Naive B cell (primary cell): ENCODE data around the gene PCED1A. TPM values are rescaled to one million over a fixed set of nuclear protein-coding genes. Genes with fewer than 3 reads are reported as not detected.
"Not testable (repeated sequence)": the region's sequence is repeated elsewhere in the genome, so short reads cannot be mapped to it uniquely, and the experiment has no call there.

Experiments
- ATAC-seq, 2 donors: fragments of 150-1000 bp; cut with Tn5 transposase; 2 replicates each; pipeline ENCODE4 v1.10.0; 2021; ENCODE audit warnings: low read depth in 2 of 2, mild to moderate bottlenecking in 2 of 2, moderate library complexity in 2 of 2
- DNase-seq: peaks from one replicate; pipeline ENCODE4 v3.0.0; 2022
- H3K27ac Mint-ChIP-seq, 6 donors: one replicate each; pipeline ENCODE4 v1.8.0; 2020 to 2022; ENCODE audit warnings: mild to moderate bottlenecking in 6 of 6, mixed read lengths in 6 of 6, moderate library complexity in 5 of 6, inconsistent platforms in 2 of 6
- H3K27me3 Mint-ChIP-seq, 3 donors: one replicate each; pipeline ENCODE4 v1.8.0; 2021 to 2022; ENCODE audit warnings: mixed read lengths in 3 of 3, mild to moderate bottlenecking in 1 of 3
- H3K36me3 Mint-ChIP-seq, 2 donors: one replicate each; pipeline ENCODE4 v1.8.0; 2020 to 2022; ENCODE audit warnings: mixed read lengths in 2 of 2, inconsistent platforms in 1 of 2, mild to moderate bottlenecking in 1 of 2
- H3K4me1 Mint-ChIP-seq, 3 donors: one replicate each; pipeline ENCODE4 v1.8.0; 2020 to 2022; ENCODE audit warnings: mixed read lengths in 3 of 3, inconsistent platforms in 1 of 3, mild to moderate bottlenecking in 1 of 3, moderate library complexity in 1 of 3
- H3K4me3 Mint-ChIP-seq, 8 donors: one replicate each; pipeline ENCODE4 v1.8.0; 2020 to 2022; ENCODE audit warnings: mild to moderate bottlenecking in 8 of 8, mixed read lengths in 8 of 8, moderate library complexity in 8 of 8, inconsistent platforms in 2 of 8
- H3K9me3 Mint-ChIP-seq, 7 donors: one replicate each; pipeline ENCODE4 v1.8.0; 2020 to 2022; ENCODE audit warnings: mixed read lengths in 7 of 7, mild to moderate bottlenecking in 5 of 7, inconsistent platforms in 2 of 7, moderate library complexity in 1 of 7
- polyA plus RNA-seq, 6 donors: library from polyadenylated mRNA; unstranded; fragments of 300-500 nt; fragmentation: Illumina TruSeq; gene quantifications; one replicate each; pipeline ENCODE4 v1.2.3, GENCODE V29; 2021; ENCODE audit warnings: low read depth in 6 of 6

PCED1A gene
- polyA plus RNA-seq, 6 donors from 2014 or later, result 16.6 to 38.4 (median 22.5) TPM

DNA sequence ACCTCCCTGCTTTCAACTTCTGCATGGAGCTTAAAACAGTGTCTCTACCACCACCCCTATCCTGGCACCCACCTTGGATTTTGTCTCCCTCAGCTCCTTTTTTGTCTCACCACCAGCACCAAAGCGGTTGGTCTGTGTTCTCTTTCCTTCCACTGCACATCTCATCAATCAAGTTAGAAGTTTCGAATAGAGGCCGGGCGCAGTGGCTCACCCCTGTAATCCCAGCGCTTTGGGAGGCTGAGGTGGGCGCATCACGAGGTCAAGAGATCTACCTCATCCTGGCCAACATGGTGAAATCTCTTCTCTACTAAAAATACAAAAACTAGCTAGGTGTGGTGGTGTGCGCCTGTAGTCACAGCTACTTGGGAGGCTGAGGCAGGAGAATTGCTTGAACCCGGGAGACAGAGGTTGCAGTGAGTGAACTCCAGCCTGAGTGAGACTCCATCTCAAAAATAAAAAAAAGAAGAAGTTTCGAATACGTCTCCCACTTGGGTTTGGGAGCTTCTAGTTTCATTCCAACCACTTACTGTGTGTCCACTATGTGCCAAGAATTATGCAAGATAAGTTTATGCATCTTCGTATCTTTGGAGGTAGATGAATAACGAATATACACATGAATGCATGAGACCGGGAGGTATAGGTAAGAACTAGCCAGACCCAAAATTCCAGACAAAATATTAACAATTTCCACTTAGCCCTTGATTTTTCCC lies 5.9 kb downstream of the PCED1A start:
- H3K9me3 Mint-ChIP-seq, result no peaks in the 10 kb centered on the region
- peak overlapping the region in 1 of 6 donors; percentile 36 for H3K27ac Mint-ChIP-seq
- peaks cover 4 to 8% of the 10 kb centered on the region in 2 donors for H3K36me3 Mint-ChIP-seq
- H3K4me1 Mint-ChIP-seq, result peaks cover 20 to 22% (median 22%) of the 10 kb centered on the region in 3 donors
- DNase-seq, result no peak
- no peak for ATAC-seq
- peak overlapping the region in 2 of 8 donors; percentile 41 to 43 for H3K4me3 Mint-ChIP-seq
- H3K27me3 Mint-ChIP-seq, result peaks cover 0 to 3% (median 2%) of the 10 kb centered on the region in 3 donors

GRCh38 chr20:2833761-2834160 lies 6.7 kb downstream of the PCED1A start:
- Mint-ChIP-seq H3K27ac (peak overlapping the region in 1 of 6 donors; percentile 37), H3K4me1 (peaks cover 14 to 16% (median 16%) of the 10 kb centered on the region in 3 donors), H3K27me3 (peaks cover 6 to 9% (median 8%) of the 10 kb centered on the region in 3 donors), H3K36me3 (peaks cover 4 to 8% of the 10 kb centered on the region in 2 donors), H3K4me3 (no peak overlapping the region), H3K9me3 (no peaks in the 10 kb centered on the region)
- ATAC-seq, result no peak
- DNase-seq, result no peak

DNA sequence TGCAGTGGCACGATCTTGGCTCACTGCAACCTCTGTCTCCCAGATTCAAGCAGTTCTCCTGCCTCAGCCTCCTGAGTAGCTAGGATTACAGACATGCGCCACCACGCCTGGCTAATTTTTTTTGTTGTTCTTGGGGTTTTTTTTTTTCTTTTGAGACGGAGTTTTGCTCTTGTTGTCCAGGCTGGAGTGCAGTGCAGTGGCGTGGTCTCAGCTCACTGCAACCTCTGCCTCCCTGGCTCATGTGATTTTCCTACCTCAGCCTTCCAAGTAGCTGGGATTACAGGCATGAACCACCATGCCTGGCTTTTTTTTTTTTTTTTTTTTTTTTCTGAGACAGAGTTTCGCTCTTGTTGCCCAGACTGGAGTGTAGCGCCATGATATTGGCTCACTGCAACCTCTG lies 9.2 kb downstream of the PCED1A start:
- not testable (repeated sequence) for H3K4me3 Mint-ChIP-seq, ATAC-seq, H3K27ac Mint-ChIP-seq, H3K36me3 Mint-ChIP-seq, H3K4me1 Mint-ChIP-seq, H3K9me3 Mint-ChIP-seq, DNase-seq
- H3K27me3 Mint-ChIP-seq, result peaks cover 17 to 32% (median 18%) of the 10 kb centered on the region in 3 donors

GRCh38 chr20:2829376-2829775 lies 11.1 kb downstream of the PCED1A start:
- Mint-ChIP-seq H3K9me3 (no peaks in the 10 kb centered on the region), H3K36me3 (peaks cover 0 to 6% of the 10 kb centered on the region in 2 donors), H3K27me3 (peaks cover 18 to 38% (median 21%) of the 10 kb centered on the region in 3 donors), H3K4me3 (no peak overlapping the region), H3K4me1 (no peaks in the 10 kb centered on the region), H3K27ac (no peak overlapping the region)
- DNase-seq (no peak), ATAC-seq (no peak)

- ATAC-seq (no peak), DNase-seq (no peak)
- H3K4me3 Mint-ChIP-seq, result no peak overlapping the region
- H3K9me3 Mint-ChIP-seq, result no peaks in the 10 kb centered on the region
- H3K27me3 Mint-ChIP-seq, result peaks cover 23 to 44% (median 24%) of the 10 kb centered on the region in 3 donors
- peaks cover 0 to 6% of the 10 kb centered on the region in 2 donors for H3K36me3 Mint-ChIP-seq
- H3K4me1 Mint-ChIP-seq, result peaks cover 2 to 3% (median 2%) of the 10 kb centered on the region in 3 donors
- no peak overlapping the region for H3K27ac Mint-ChIP-seq
Observed at GRCh38 chr20:2826655-2827054, 13.8 kb downstream of the PCED1A start.

GRCh38 chr20:2825761-2826160 lies 14.7 kb downstream of the PCED1A start:
- Mint-ChIP-seq H3K4me1 (peaks cover 3 to 6% (median 3%) of the 10 kb centered on the region in 3 donors), H3K27me3 (peaks cover 27 to 49% (median 28%) of the 10 kb centered on the region in 3 donors), H3K27ac (no peak overlapping the region), H3K4me3 (no peak overlapping the region), H3K9me3 (no peaks in the 10 kb centered on the region), H3K36me3 (peaks cover 0 to 6% of the 10 kb centered on the region in 2 donors)
- ATAC-seq, result no peak
- DNase-seq, result no peak

GRCh38 chr20:2822073-2822472 lies 18.4 kb downstream of the PCED1A start:
- peaks cover 4 to 9% of the 10 kb centered on the region in 2 donors for H3K36me3 Mint-ChIP-seq
- ATAC-seq (peak; percentile 27 to 59), DNase-seq (no peak)
- no peak overlapping the region for H3K27ac Mint-ChIP-seq
- H3K9me3 Mint-ChIP-seq, result peaks cover 0 to 3% (median 0%) of the 10 kb centered on the region in 7 donors
- H3K27me3 Mint-ChIP-seq, result peaks cover 20 to 62% (median 35%) of the 10 kb centered on the region in 3 donors
- peaks cover 6 to 12% (median 7%) of the 10 kb centered on the region in 3 donors for H3K4me1 Mint-ChIP-seq
- no peak overlapping the region for H3K4me3 Mint-ChIP-seq

DNA sequence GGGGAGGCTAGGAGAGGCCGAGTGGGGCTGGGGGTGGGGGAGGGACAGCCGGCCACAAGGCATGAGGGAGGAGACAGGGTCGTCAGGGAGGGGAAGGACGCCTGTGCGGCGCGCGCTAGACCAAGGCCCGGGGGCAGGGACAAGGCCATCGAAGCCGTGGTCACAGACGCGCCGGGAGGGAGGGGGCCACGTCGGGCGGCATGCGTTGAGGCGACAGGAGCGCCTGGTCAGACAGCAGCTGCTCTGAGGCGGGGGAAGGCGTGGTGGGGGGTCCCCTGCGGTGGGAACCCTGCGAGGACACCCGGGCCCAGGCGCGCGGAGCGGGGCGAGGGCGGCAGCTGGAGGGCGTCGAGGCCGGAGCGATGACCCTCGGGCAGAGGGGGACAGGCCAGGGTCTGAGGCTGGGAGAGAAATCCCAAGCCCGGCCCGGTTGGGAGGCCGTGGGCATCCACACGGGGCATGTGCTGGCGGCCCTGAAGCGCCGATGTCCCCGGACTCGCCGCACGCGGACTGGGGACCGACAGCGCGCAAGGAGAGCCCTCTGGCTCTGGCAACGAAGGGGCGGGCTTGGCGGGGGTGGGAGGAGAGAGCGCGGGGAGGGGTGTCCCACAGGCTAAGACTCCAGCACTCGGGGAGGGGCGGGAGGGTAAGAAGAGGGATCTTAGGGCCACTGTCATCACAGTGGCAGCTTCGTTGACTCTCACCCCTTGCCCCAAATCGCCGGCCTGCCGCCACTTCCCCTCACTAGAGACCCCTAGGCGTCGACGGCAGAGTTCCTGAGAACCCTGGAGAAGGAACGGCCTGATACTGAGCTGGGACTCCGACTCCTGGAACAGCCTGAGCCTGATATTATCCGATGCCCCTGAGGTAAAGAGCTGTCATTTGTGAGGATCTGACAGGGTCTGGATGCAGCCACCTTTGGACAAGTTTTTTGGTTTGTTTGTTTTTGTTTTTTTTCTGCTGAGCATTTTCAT lies 19.3 kb downstream of the PCED1A start:
- Mint-ChIP-seq H3K4me1 (peaks cover 6 to 12% (median 7%) of the 10 kb centered on the region in 3 donors), H3K9me3 (peaks cover 0 to 3% (median 0%) of the 10 kb centered on the region in 7 donors), H3K27me3 (peaks cover 14 to 60% (median 35%) of the 10 kb centered on the region in 3 donors), H3K4me3 (no peak overlapping the region), H3K27ac (peak overlapping the region in 1 of 6 donors; percentile 73), H3K36me3 (peaks cover 0 to 9% of the 10 kb centered on the region in 2 donors)
- no peak for ATAC-seq
- no peak for DNase-seq

- H3K36me3 Mint-ChIP-seq, result peaks cover 0 to 9% of the 10 kb centered on the region in 2 donors
Observed at GRCh38 chr20:2820084-2820895, 20.2 kb downstream of the PCED1A start.

DNA sequence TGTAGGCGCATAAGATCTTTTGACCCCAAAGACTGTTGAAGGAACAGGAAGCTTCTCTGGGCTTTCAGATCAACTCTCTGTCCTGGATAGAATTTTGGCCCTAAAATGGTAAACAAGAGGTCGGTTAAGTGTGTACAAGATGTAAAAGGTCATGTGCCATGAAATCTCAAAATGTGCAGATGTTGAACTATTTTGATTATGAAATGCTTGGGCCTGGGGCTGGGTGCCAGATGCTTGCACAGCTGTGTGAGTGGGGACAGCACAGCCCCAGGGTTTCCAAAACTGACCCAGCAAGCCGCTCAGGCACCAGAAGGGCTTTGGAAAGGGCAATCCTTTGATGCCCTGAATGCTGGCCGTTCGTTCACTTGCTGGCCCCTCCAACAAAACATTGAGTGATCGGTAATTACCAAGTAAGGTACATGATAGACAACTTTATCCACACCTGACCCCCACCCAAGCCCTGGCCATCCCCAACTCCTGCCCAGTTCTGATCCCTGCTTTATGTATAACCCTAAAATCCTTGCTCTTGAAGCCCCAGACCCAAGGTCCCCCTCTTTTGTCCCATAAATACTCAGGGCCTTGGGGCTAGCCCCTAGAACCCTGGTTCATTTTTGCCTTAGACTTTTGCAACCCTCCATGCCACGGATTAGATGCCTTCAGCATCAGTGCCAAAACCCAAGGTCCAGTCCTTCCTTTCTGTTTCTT lies 22.4 kb downstream of the PCED1A start:
- Mint-ChIP-seq H3K4me3 (no peak overlapping the region), H3K27ac (no peak overlapping the region), H3K4me1 (peaks cover 6 to 12% (median 7%) of the 10 kb centered on the region in 3 donors), H3K27me3 (peaks cover 25 to 82% (median 59%) of the 10 kb centered on the region in 3 donors), H3K36me3 (peaks cover 0 to 9% of the 10 kb centered on the region in 2 donors), H3K9me3 (peaks cover 0 to 5% (median 3%) of the 10 kb centered on the region in 7 donors)
- DNase-seq, result no peak
- no peak for ATAC-seq

More at GRCh38 chr20:2820084-2820895, 20.2 kb downstream of the PCED1A start:
- no peak overlapping the region for H3K27ac Mint-ChIP-seq
- peaks cover 10 to 63% (median 39%) of the 10 kb centered on the region in 3 donors for H3K27me3 Mint-ChIP-seq
- peaks cover 6 to 12% (median 7%) of the 10 kb centered on the region in 3 donors for H3K4me1 Mint-ChIP-seq
- ATAC-seq, result no peak
- peak overlapping the region in 1 of 8 donors; percentile 65 for H3K4me3 Mint-ChIP-seq
- no peak for DNase-seq
- H3K9me3 Mint-ChIP-seq, result peaks cover 0 to 3% (median 0%) of the 10 kb centered on the region in 7 donors

DNA sequence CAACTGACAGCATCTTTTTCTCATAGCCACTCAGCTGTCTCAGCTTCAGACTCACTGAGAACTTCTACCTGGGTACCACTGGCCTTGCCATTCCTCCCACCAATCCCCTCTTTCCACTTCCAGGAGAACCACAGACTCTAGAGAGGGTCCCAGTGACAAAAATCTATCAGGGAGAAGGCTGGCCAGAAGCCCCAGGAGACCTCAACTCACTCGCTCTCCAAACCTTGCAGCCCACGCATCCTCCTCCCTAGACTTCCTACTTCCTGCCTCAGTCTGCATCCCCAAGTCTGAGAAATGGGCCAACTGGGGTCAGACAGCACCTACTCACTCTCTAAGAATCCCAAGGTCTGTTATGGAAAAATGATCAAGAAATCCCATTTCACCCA lies 23.1 kb downstream of the PCED1A start:
- Mint-ChIP-seq H3K36me3 (peaks cover 0 to 13% of the 10 kb centered on the region in 2 donors), H3K4me1 (peaks cover 6 to 12% (median 7%) of the 10 kb centered on the region in 3 donors), H3K27ac (no peak overlapping the region), H3K27me3 (peaks cover 26 to 87% (median 64%) of the 10 kb centered on the region in 3 donors), H3K4me3 (peak overlapping the region in 1 of 8 donors; percentile 52), H3K9me3 (peaks cover 0 to 12% (median 7%) of the 10 kb centered on the region in 7 donors)
- ATAC-seq (no peak), DNase-seq (no peak)
